Fibroblast of peridontal ligament (primary cell): ENCODE data around the gene PUS7.
A peak's percentile ranks its signal among the peaks of the same experiment; 100 is the strongest.
"Not testable (repeated sequence)": the region's sequence is repeated elsewhere in the genome, so short reads cannot be mapped to it uniquely, and the experiment has no call there.

Source experiments
- DNase-seq: peaks from one replicate; pipeline ENCODE4 v3.0.0-alpha.2; 2010; ENCODE audit errors: extremely low read depth

PUS7 gene

GRCh38 chr7:105444342-105444987 is 77.6 kb downstream of the PUS7 start:
- DNase-seq = no peak

DNA sequence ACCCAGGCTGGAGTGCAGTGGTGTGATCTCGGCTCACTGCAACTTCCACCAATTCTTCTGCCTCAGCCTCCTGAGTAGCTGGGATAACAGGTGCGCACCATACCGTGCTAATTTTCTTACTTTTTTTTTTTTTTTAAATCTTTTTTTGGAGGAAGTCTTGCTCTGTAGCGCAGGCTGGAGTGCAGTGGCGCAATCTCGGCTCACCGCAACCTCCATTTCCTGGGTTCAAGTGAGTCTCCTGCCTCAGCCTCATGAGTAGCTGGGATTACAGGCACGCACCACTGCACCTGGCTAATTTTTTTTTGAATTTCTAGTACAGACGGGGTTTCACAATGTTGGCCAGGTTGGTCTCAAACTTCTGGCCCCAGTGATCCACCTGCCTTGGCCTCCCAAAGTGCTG is 79.9 kb downstream of the PUS7 start:
- DNase-seq = not testable (repeated sequence)

DNA sequence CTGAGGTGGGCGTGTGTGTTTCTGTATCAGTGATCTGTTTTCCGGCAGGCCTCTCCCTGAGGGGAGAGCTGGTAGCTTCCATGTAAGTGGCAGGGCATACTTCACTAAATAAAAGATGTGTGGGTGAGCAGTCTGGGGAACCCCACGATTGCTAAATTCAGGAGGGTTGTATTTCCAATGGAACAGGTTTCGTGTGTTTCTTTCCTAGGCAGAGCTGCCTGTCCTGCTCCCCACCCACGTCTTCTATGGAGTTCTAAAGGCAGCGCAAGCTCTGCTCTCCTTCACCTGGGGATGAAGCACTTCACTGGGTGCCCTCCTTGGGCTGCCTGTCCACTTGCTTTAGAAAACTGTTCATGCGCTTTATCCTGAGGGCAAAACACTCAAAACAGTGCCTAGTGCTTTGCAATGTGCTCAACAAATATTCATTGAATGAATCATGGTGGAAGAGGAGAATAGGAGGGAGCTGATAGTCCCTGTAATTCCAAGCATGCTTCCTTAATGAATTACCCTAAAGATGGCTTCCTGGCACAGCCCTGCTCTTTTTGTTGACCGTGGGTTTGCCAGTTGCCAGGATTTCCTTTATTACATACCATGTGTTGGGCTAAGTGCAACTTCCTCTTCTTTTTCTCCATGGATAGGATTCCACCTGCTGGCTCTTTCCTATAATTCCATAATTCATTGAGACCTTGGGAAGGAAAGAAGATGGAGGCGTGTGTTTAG is 82.7 kb downstream of the PUS7 start:
- peak; percentile 83 for DNase-seq

- DNase-seq = no peak
These were observed 83.3 kb downstream of the PUS7 start for GRCh38 chr7:105438847-105439173.

- no peak for DNase-seq
These were observed 83.8 kb downstream of the PUS7 start for GRCh38 chr7:105438254-105438653.

DNA sequence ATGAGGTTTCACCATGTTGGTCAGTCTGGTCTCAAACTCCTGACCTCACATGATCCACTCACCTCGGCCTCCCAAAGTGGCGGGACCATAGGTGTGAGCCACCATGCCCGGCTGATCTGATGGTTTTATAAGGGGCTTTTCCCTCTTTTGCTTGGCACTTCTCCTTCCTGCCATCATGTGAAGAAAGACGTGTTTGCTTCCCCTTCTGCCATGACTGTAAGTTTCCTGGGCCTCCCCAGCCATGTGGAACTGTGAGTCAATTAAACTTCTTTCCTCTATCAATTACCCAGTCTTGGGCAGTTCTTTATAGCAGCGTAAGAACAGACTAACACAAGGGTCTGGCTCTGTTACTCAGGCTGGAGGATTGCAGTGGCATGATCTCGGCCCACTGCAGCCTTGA is 84.7 kb downstream of the PUS7 start:
- not testable (repeated sequence) for DNase-seq

GRCh38 chr7:105429746-105430612 is 92.1 kb downstream of the PUS7 start:
- peak; percentile 69 for DNase-seq

GRCh38 chr7:105426606-105427146 is 95.4 kb downstream of the PUS7 start:
- DNase-seq = peak; percentile 10

DNA sequence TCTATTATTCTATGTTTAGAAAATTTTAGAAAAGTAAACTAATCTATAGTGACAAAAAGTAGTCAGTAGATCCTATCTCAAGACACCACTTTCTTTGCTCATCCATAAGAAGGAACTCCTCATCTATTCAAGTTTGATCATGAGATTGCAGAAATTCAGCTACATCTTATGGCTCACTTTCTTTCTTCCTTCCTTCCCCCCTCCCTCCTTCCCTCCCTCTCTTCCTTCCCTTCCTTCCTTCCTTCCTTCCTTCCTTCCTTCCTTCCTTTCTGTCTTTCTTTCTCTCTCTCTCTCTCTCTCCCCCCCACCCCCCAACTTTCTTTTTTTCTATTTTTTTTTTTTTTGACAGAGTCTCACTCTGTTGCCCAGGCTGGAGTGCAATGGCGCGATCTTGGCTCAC is 98.1 kb downstream of the PUS7 start:
- DNase-seq = no peak

GRCh38 chr7:105413887-105414437 is 108.1 kb downstream of the PUS7 start:
- DNase-seq = peak; percentile 3

GRCh38 chr7:105410774-105411173 is 111.3 kb downstream of the PUS7 start:
- not testable (repeated sequence) for DNase-seq

- DNase-seq = not testable (repeated sequence)
These were observed 112.3 kb downstream of the PUS7 start for GRCh38 chr7:105409775-105410174.

DNA sequence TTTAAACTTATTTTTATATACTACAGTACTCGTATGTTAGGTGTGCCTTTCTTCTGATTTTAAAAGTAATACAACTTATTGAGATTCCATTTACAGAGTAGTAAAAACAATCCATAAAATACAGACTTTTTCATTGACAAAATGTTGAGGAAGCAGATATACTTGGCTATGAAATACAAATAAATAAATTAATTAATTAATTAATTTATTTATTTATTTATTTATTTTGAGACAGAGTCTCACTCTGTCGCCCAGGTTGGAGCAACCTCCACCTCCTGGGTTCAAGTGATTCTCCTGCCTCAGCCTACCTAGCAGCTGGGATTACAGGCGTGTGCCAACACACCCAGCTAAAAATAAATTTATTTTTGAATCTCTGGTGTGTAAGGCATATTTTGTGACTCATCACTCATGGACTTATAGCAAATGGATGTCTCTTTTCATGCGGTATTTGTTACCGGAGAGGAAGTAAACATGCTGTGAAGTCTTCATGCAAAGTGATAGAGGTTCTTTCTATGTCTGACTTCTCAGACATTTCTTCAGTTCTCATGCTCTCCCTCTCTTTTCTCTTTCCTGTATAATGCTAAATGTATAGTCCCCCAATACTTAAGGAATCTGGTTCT is 113.2 kb downstream of the PUS7 start:
- no peak for DNase-seq
